PC-9 (cell line): ENCODE results near the gene ARL5A.

Experiments used
- CTCF ChIP-seq: fragments of 200-600 bp; sonication (generic); conservative IDR thresholded peaks from 2 replicates; pipeline ENCODE4 v1.6.1; 2017; ENCODE audit warnings: mixed run types, antibody characterized with exemption, mild to moderate bottlenecking, moderate library complexity
- EZH2 ChIP-seq: fragments of 200-600 bp; sonication (generic); IDR thresholded peaks from 2 replicates; pipeline ENCODE4 v1.8.0; 2017; ENCODE audit warnings: antibody characterized with exemption, low read depth

- TF ChIP-seq CTCF (no peak), EZH2 (no peak)
Observed at GRCh38 chr2:151792589-151792988, 35.6 kb downstream of the ARL5A start.
